IMR-90 (cell line): ENCODE results near the gene SMAD7. TPM values are rescaled to one million over a fixed set of nuclear protein-coding genes. Genes with fewer than 3 reads are reported as not detected.
A peak's percentile ranks its signal among the peaks of the same experiment; 100 is the strongest.

Experiments used
- ATAC-seq: fragments of 200-7000 bp; cut with Tn5 transposase; 2 replicates; pipeline ENCODE4 v1.9.1; 2020; ENCODE audit warnings: low read depth, mild to moderate bottlenecking, moderate library complexity
- BruUV-seq: library from RNA; stranded (reverse); fragments of 400-500 nt; replicated peaks from 2 replicates; lab custom pipeline; 2021; lab: Mats Ljungman, UMichigan
- CTCF ChIA-PET: fragments of 300-600 bp; formaldehyde crosslinking; extraction: SDS; loops from one replicate; lab custom pipeline; 2021; ENCODE audit warnings: antibody characterized with exemption; lab: Yijun Ruan, JAX
- POLR2A ChIA-PET: fragments of 300-600 bp; sonication (Branson Sonifier 250); formaldehyde crosslinking; loops from one replicate; lab custom pipeline; 2022; ENCODE audit warnings: antibody characterized with exemption; ENCODE audit not compliant: unreplicated experiment; lab: Charles Lee
- DNase-seq: peaks from one replicate; pipeline ENCODE4 v3.0.0; 2013
- H2AFZ ChIP-seq: replicated peaks from 2 replicates; pipeline ENCODE3; 2013; ENCODE audit warnings: low read length, mild to moderate bottlenecking; ENCODE audit not compliant: poor library complexity
- H2AK5ac ChIP-seq: 2 replicates; pipeline ENCODE4 v1.6.1; 2013; ENCODE audit warnings: low read depth, low read length, inconsistent platforms
- H2AK9ac ChIP-seq: replicated peaks from 2 replicates; pipeline ENCODE3; 2013; ENCODE audit warnings: mild to moderate bottlenecking, low read depth, low read length, moderate library complexity; ENCODE audit not compliant: poor library complexity
- H2BK120ac ChIP-seq: 2 replicates; pipeline ENCODE4 v1.6.1; 2013; ENCODE audit warnings: low read depth, low read length, inconsistent platforms
- H2BK15ac ChIP-seq: 3 replicates; pipeline ENCODE4 v1.6.1; 2013; ENCODE audit warnings: low read depth, low read length, inconsistent platforms
- H2BK20ac ChIP-seq: 2 replicates; pipeline ENCODE4 v1.6.1; 2013; ENCODE audit warnings: low read depth, mild to moderate bottlenecking, inconsistent platforms, low read length, moderate library complexity
- H2BK5ac ChIP-seq: 2 replicates; pipeline ENCODE4 v1.6.1; 2013; ENCODE audit warnings: mild to moderate bottlenecking, low read depth, low read length, inconsistent platforms; ENCODE audit not compliant: poor library complexity, severe bottlenecking
- H3K14ac ChIP-seq: replicated peaks from 2 replicates; pipeline ENCODE4 v1.6.1; 2013; ENCODE audit warnings: low read depth, low read length, inconsistent platforms
- H3K18ac ChIP-seq: 2 replicates; pipeline ENCODE4 v1.6.1; 2013; ENCODE audit warnings: low read depth, low read length, control low read depth
- H3K23ac ChIP-seq: 2 replicates; pipeline ENCODE4 v1.6.1; 2013; ENCODE audit warnings: low read depth, low read length, inconsistent platforms
- H3K27ac ChIP-seq: 2 replicates; pipeline ENCODE4 v1.5.1; 2013; ENCODE audit warnings: mild to moderate bottlenecking, control low read depth, low read length; ENCODE audit not compliant: insufficient read depth
- H3K27me3 ChIP-seq: 2 replicates; pipeline ENCODE4 v1.6.1; 2013; ENCODE audit warnings: low read length; ENCODE audit not compliant: control insufficient read depth, insufficient read depth
- H3K36me3 ChIP-seq: 2 replicates; pipeline ENCODE4 v1.6.1; 2013; ENCODE audit warnings: low read length, mixed read lengths; ENCODE audit not compliant: control insufficient read depth, insufficient read depth
- H3K4ac ChIP-seq: 2 replicates; pipeline ENCODE4 v1.6.1; 2013; ENCODE audit warnings: low read depth, low read length, inconsistent platforms
- H3K4me1 ChIP-seq: 2 replicates; pipeline ENCODE4 v1.6.1; 2013; ENCODE audit warnings: low read length, mixed read lengths; ENCODE audit not compliant: control insufficient read depth, insufficient read depth
- H3K4me2 ChIP-seq: 2 replicates; pipeline ENCODE4 v1.6.1; 2013; ENCODE audit warnings: low read depth, mild to moderate bottlenecking, control low read depth, low read length, moderate library complexity
- H3K4me3 ChIP-seq: 2 replicates; pipeline ENCODE4 v1.5.1; 2013; ENCODE audit warnings: low read depth, mild to moderate bottlenecking, control low read depth, low read length, moderate library complexity; ENCODE audit not compliant: insufficient read depth
- H3K56ac ChIP-seq: 2 replicates; pipeline ENCODE4 v1.6.1; 2013; ENCODE audit warnings: low read length, inconsistent platforms; ENCODE audit not compliant: insufficient read depth; ENCODE audit errors: extremely low read depth
- H3K79me1 ChIP-seq, 2 experiments: 2 replicates each; pipeline ENCODE4 v1.6.1; 2013; ENCODE audit warnings: low read length in 2 of 2, inconsistent platforms in 1 of 2, low read depth in 1 of 2
- H3K9ac ChIP-seq: 2 replicates; pipeline ENCODE4 v1.6.1; 2013; ENCODE audit warnings: low read depth, low read length, control low read depth
- H3K9me1 ChIP-seq: 2 replicates; pipeline ENCODE4 v1.6.1; 2013; ENCODE audit warnings: low read length, inconsistent platforms; ENCODE audit not compliant: insufficient read depth
- H3K9me3 ChIP-seq: 2 replicates; pipeline ENCODE4 v1.6.1; 2013; ENCODE audit warnings: low read length; ENCODE audit not compliant: control insufficient read depth, insufficient read depth
- H4K20me1 ChIP-seq: 2 replicates; pipeline ENCODE4 v1.6.1; 2013; ENCODE audit warnings: low read length, inconsistent platforms; ENCODE audit not compliant: insufficient read depth
- H4K5ac ChIP-seq: 2 replicates; pipeline ENCODE4 v1.6.1; 2013; ENCODE audit warnings: mild to moderate bottlenecking, low read depth, low read length, control low read depth
- H4K8ac ChIP-seq, 2 experiments: 2 replicates each; pipeline ENCODE4 v1.6.1; 2013; ENCODE audit warnings: low read depth in 2 of 2, low read length in 2 of 2, control low read depth in 1 of 2, inconsistent platforms in 1 of 2
- H4K91ac ChIP-seq: 2 replicates; pipeline ENCODE4 v1.6.1; 2013; ENCODE audit warnings: low read depth, low read length, inconsistent platforms; ENCODE audit not compliant: insufficient read depth
- BHLHE40 ChIP-seq: fragments of 150-350 bp; IDR thresholded peaks from 2 replicates; pipeline ENCODE4 v1.6.1; 2016; ENCODE audit warnings: mild to moderate bottlenecking, low read depth, low read length
- CEBPB ChIP-seq: IDR thresholded peaks from 2 replicates; pipeline ENCODE4 v1.6.1; 2012; ENCODE audit warnings: low read depth, low read length, improper control_type of control experiment
- CHD1 ChIP-seq: IDR thresholded peaks from 2 replicates; pipeline ENCODE4 v1.6.1; 2012; ENCODE audit warnings: low read depth, low read length, improper control_type of control experiment
- CTCF ChIP-seq: conservative IDR thresholded peaks from 2 replicates; pipeline ENCODE4 v1.5.1; 2012; ENCODE audit warnings: mild to moderate bottlenecking, low read depth, low read length, improper control_type of control experiment
- ELK1 ChIP-seq: fragments of 150-350 bp; IDR thresholded peaks from 2 replicates; pipeline ENCODE4 v1.6.1; 2016; ENCODE audit warnings: low read depth, mild to moderate bottlenecking, low read length, moderate library complexity, borderline replicate concordance
- FOS ChIP-seq: fragments of 150-350 bp; IDR thresholded peaks from 2 replicates; pipeline ENCODE4 v1.6.1; 2016; ENCODE audit warnings: low read depth, low read length
- MAFK ChIP-seq: IDR thresholded peaks from 2 replicates; pipeline ENCODE4 v1.6.1; 2012; ENCODE audit warnings: low read depth, low read length, improper control_type of control experiment
- MAZ ChIP-seq: IDR thresholded peaks from 2 replicates; pipeline ENCODE4 v1.6.1; 2012; ENCODE audit warnings: low read depth, mild to moderate bottlenecking, low read length, improper control_type of control experiment, moderate library complexity, borderline replicate concordance
- MXI1 ChIP-seq: IDR thresholded peaks from 2 replicates; pipeline ENCODE4 v1.6.1; 2012; ENCODE audit warnings: low read depth, mild to moderate bottlenecking, low read length, moderate library complexity, borderline replicate concordance
- NFE2L2 ChIP-seq: fragments of 150-350 bp; IDR thresholded peaks from 2 replicates; pipeline ENCODE4 v1.6.1; 2016; ENCODE audit warnings: low read depth, mild to moderate bottlenecking, low read length
- POLR2A ChIP-seq: IDR thresholded peaks from 2 replicates; pipeline ENCODE4 v1.6.1; 2012; ENCODE audit warnings: mild to moderate bottlenecking, low read depth, low read length
- RAD21 ChIP-seq: IDR thresholded peaks from 2 replicates; pipeline ENCODE4 v1.6.1; 2012; ENCODE audit warnings: low read length, improper control_type of control experiment
- RCOR1 ChIP-seq: IDR thresholded peaks from 2 replicates; pipeline ENCODE4 v1.6.1; 2012; ENCODE audit warnings: mild to moderate bottlenecking, low read length, improper control_type of control experiment; ENCODE audit not compliant: insufficient replicate concordance
- RFX5 ChIP-seq: IDR thresholded peaks from 2 replicates; pipeline ENCODE4 v1.8.0; 2012; ENCODE audit warnings: low read depth, mild to moderate bottlenecking, low read length, moderate library complexity
- SMC3 ChIP-seq: fragments of 150-350 bp; IDR thresholded peaks from 2 replicates; pipeline ENCODE4 v1.6.1; 2016; ENCODE audit warnings: low read depth, mild to moderate bottlenecking, antibody characterized with exemption, low read length, moderate library complexity
- USF2 ChIP-seq: fragments of 150-350 bp; IDR thresholded peaks from 2 replicates; pipeline ENCODE4 v1.6.1; 2017; ENCODE audit warnings: mild to moderate bottlenecking, antibody characterized with exemption, low read length, low read depth
- WGBS, 2 experiments: methylation state at CpG; one replicate each; pipeline versions ENCODE4 v1.1.5 to v1.1.7; 2013; ENCODE audit warnings: missing lambda C conversion rate in 2 of 2; ENCODE audit not compliant: insufficient read length in 1 of 2; ENCODE audit errors: extremely low coverage in 2 of 2; 5-methylcytosine and 5-hydroxymethylcytosine counted together
- dilution Hi-C: fragments of 300-500 bp; cut with HindIII; formaldehyde crosslinking; loops from one replicate; pipeline ENCODE4 v1.14.3; 2018; ENCODE audit warnings: low sequenced_read_pairs; ENCODE audit not compliant: unreplicated experiment
- in situ Hi-C: fragments of 300-500 bp; cut with MboI; formaldehyde crosslinking; loops from 3 replicates; pipeline ENCODE4 v1.14.3; 2019; ENCODE audit warnings: low sequenced_read_pairs, inconsistent platforms, mixed read lengths
- intact Hi-C: fragments of 100-400 bp; cut with micrococcal nuclease; formaldehyde crosslinking; loops from 2 replicates; pipeline ENCODE4 v1.10.0; 2022
- polyA plus RNA-seq, 3 experiments: library from polyadenylated mRNA; depleted of rRNA; stranded (reverse); fragments of >200 nt; gene quantifications; 2 replicates each; pipeline ENCODE4 v1.2.3, GENCODE V29; 2012; ENCODE audit warnings: low replicate concordance in 1 of 3
- total RNA-seq: library from RNA; depleted of rRNA; stranded (reverse); fragments of >200 nt; gene quantifications from 2 replicates; pipeline ENCODE4 v1.2.3, GENCODE V29; 2012

Gene SMAD7
- total and polyA plus RNA-seq, 2 of the 4 experiments (the other 2 are of a cell fraction), result 15.8 to 17.6 TPM

GRCh38 chr18:48909721-48910120 lies 41.0 kb downstream of the SMAD7 start:
- Histone ChIP-seq H3K27ac (no peak overlapping the region), H4K20me1 (no peaks in the 10 kb centered on the region), H3K79me1 (no peaks in the 10 kb centered on the region; a peak in 1 of 4 replicates), H3K14ac (no peak overlapping the region), H4K5ac (no peak overlapping the region), H2BK15ac (no peak overlapping the region), H3K4me2 (no peak overlapping the region), H2BK20ac (no peak overlapping the region), H3K36me3 (no peaks in the 10 kb centered on the region), H2AK5ac (peak overlapping the region; percentile 64; the same call in 1 of the 2 replicates), H3K4me3 (no peak overlapping the region), H3K9me3 (peaks cover 6% of the 10 kb centered on the region), H3K9ac (no peak overlapping the region), H3K27me3 (no peaks in the 10 kb centered on the region), H2BK5ac (no peak overlapping the region), H3K4ac (no peak overlapping the region), H2AFZ (no peak overlapping the region), H3K9me1 (no peaks in the 10 kb centered on the region), H4K8ac (no peak overlapping the region), H2AK9ac (no peak overlapping the region), H3K23ac (no peak overlapping the region), H2BK120ac (no peak overlapping the region), H3K4me1 (no peaks in the 10 kb centered on the region), H4K91ac (peak overlapping the region; percentile 9; the same call in 1 of the 2 replicates), H3K18ac (no peak overlapping the region; the same call in 1 of the 2 replicates), H3K56ac (no peak overlapping the region)
- in situ Hi-C loops, result no loop called here
- no peak for DNase-seq
- no CpG with 5 or more reads among the region's 6 CpGs for WGBS, 2 experiments
- POLR2A ChIA-PET, result no interaction called here
- intact Hi-C loops, result no loop called here
- no TSS peak for BruUV-seq
- dilution Hi-C loops, result no loop called here
- ATAC-seq, result no peak
- TF ChIP-seq BHLHE40 (no peak), RAD21 (no peak), POLR2A (no peak), RFX5 (no peak), CEBPB (no peak), ELK1 (no peak), USF2 (no peak), MXI1 (no peak), MAZ (no peak), CTCF (no peak), CHD1 (no peak), FOS (no peak), NFE2L2 (no peak), RCOR1 (no peak), MAFK (no peak), SMC3 (no peak)
- CTCF ChIA-PET, result no interaction called here
